Measurements from ENCODE around the gene FITM2. TPM values are rescaled to one million over a fixed set of nuclear protein-coding genes. Genes with fewer than 3 reads are reported as not detected.

FITM2 gene
- total RNA-seq, 1 donor = 11.0 TPM

DNA sequence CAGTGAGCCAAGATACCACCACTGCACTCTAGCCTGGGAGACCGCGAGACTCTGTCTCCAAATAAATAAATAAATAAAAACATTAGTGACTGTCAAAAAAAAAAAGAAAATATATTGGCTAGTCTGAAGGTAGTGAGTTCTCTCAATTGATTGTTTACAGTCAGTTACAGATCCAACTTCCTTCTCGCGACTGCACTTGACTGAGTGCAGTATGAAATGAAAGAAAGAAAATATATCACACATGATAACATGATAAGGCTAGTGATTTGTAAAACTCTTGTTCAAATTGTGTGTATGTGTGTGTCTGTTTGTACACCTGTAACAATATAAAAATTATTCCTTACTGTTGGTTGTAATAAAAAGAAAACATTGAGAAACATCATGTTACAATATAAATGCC lies 33.7 kb upstream of the FITM2 start:
- no peak overlapping the region for H3K4me3 ChIP-seq (ENCODE audit: low read depth, low read length)
- no peak for DNase-seq (ENCODE audit: low read depth)
- TF ChIP-seq, protein P1, sequence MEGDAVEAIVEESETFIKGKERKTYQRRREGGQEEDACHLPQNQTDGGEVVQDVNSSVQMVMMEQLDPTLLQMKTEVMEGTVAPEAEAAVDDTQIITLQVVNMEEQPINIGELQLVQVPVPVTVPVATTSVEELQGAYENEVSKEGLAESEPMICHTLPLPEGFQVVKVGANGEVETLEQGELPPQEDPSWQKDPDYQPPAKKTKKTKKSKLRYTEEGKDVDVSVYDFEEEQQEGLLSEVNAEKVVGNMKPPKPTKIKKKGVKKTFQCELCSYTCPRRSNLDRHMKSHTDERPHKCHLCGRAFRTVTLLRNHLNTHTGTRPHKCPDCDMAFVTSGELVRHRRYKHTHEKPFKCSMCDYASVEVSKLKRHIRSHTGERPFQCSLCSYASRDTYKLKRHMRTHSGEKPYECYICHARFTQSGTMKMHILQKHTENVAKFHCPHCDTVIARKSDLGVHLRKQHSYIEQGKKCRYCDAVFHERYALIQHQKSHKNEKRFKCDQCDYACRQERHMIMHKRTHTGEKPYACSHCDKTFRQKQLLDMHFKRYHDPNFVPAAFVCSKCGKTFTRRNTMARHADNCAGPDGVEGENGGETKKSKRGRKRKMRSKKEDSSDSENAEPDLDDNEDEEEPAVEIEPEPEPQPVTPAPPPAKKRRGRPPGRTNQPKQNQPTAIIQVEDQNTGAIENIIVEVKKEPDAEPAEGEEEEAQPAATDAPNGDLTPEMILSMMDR (IDR thresholded peaks at IDR 0.05; ENCODE audit: insufficient read depth, low read length) = no peak

DNA sequence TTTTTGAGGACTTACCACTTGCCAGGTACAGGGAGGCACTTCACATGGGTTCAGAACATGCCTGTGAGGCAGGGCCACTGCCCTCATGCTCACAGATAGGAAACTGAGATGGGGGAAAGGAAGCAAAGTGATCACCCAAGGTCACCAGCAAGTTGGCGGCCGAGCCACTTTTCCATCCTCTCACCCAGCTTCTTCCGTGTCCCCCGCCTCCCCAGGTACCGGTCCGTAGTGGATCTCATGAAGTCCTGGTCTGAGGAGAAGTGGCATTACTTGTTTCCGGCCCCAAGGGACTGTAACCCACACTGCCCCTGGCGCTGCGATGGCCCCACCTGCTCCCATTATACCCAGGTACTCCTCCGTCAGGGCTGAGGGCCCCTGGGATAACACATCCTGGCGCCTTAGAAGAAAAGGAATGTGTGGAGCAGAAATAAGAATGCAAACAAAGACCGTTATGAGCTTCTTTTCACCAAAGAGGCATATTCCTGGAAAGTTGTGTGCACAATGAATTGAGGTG lies 32.2 kb upstream of the FITM2 start:
- DNase-seq (ENCODE audit: low read depth) = no peak
- H3K4me3 ChIP-seq (ENCODE audit: low read depth, low read length) = no peak overlapping the region
- TF ChIP-seq, protein P1 (IDR thresholded peaks at IDR 0.05; ENCODE audit: insufficient read depth, low read length) = no peak

DNA sequence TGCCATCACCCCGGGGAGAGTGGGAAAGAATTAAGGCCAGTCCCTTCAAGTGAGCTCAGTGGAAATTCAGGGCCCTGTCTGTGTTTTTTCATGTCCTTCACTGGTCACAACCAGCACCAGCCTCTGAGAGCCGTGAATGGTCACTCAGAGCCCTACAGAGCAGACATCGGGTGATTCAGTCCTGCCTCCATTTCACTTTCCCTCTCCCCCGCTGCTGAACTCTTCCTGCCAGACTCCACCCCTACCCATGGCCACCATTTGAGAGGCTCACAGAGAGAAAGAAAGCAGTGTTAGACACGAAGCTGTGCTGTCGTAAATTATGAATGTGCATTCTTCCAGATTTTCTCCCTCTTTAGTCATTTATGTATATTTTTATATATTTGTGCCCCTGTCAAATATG lies 31.2 kb upstream of the FITM2 start:
- H3K4me3 ChIP-seq (ENCODE audit: low read depth, low read length) = no peak overlapping the region
- peak; percentile 12 for DNase-seq (ENCODE audit: low read depth)
- TF ChIP-seq, protein P1 (IDR thresholded peaks at IDR 0.05; ENCODE audit: insufficient read depth, low read length) = no peak

DNA sequence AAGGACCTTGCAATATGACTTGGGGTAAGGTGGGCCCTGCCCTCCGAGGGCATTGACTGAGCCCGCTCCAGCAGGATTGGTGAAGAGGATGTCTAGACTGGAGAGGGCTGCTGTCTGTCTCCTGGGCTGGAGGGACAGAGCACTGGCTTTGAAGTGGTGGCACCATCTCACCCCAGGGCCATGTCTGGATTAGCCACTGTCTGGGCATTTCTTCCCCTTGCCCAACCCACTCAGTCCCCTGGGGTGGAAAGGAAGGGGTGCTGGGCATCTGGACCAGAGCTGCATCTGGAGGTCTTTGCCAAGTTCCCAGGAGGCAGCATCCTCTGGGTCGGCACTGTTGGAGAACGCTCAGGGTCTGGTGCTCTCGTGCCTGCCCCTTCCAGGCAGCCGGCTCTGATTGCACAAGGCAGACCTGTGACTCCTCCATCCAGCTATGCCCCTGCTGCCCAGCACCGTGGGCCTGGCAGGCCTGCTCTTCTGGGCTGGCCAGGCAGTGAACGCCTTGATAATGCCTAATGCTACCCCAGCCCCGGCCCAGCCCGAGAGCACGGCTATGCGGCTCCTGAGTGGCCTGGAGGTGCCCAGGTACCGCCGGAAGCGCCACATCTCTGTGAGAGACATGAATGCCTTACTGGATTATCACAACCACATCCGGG lies 25.9 kb upstream of the FITM2 start, which contains the start of gene R3HDML:
TSS of gene R3HDML (plus strand) at position 319 of the 656 bp plus-strand sequence. CDS start at position 434, 115 bp downstream.
- DNase-seq (ENCODE audit: low read depth) = no peak

DNA sequence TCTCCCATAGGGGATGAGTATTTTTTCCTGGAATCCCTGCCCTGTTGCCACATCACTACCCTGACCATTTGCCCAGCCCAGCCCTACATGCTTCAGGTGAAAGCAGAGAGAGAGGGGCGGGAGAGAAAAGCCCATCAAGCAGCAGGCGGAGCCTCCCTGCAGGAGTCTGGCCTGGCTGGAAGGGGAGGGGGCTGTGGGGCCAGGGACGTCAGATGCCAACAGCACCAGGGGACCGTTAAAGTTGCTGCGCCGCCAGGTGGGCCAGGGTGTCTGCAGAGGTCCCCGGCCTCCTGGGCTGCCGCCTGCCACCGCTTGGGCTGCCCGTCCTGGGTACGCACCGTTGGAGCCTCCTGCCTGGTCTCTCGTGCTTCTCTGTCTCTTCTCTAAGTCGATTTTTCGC lies 25.1 kb upstream of the FITM2 start:
- no peak overlapping the region for H3K4me3 ChIP-seq (ENCODE audit: low read depth, low read length)
- TF ChIP-seq, protein P1 (IDR thresholded peaks at IDR 0.05; ENCODE audit: insufficient read depth, low read length) = no peak
- DNase-seq (ENCODE audit: low read depth) = no peak

More for the DNA sequence above, 25.9 kb upstream of the FITM2 start, which contains the start of gene R3HDML:
- TF ChIP-seq, protein P1 (IDR thresholded peaks at IDR 0.05; ENCODE audit: insufficient read depth, low read length) = no peak
- no peak within 1 kb of the TSS for H3K4me3 ChIP-seq (ENCODE audit: low read depth, low read length)

DNA sequence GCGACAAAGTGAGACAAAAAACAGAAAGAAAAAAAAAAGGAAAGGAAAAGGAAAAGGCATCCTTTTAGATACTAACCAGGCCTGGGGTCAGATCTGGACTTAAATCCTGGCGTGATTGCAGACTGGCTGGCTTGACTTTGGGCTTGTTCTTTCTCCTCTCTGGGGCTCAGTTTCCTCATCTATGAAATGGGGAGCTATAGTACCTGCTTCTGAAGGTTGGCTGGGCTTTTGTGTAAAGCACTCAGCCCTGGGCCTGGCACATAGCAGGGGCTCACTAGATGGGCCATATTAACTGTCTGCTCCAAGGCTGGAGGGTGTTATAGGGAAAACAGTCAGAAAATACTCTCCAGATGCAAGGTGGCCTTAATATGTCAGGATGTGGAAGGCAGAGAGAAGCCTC lies 24.7 kb upstream of the FITM2 start:
- TF ChIP-seq, protein P1 (IDR thresholded peaks at IDR 0.05; ENCODE audit: insufficient read depth, low read length) = no peak
- H3K4me3 ChIP-seq (ENCODE audit: low read depth, low read length) = no peak overlapping the region
- DNase-seq (ENCODE audit: low read depth) = no peak

All from fibroblast of the aortic adventitia (primary cell).